MM.1S (cell line): ENCODE results near the gene HOMER2.

Experiments
- EZH2 ChIP-seq: fragments of 300-600 bp; sonication (generic); optimal IDR thresholded peaks from 2 replicates; pipeline ENCODE3; 2017; ENCODE audit warnings: low read depth, mild to moderate bottlenecking, antibody characterized with exemption, low read length, mixed read lengths
- EZH2phosphoT487 ChIP-seq: fragments of 300-600 bp; sonication (generic); IDR thresholded peaks from 2 replicates; pipeline ENCODE4 v1.6.1; 2018; ENCODE audit warnings: antibody characterized with exemption, low read length
- TF ChIP-seq, protein P1 (sequence below): fragments of 300-600 bp; sonication (generic); IDR thresholded peaks from 2 replicates; pipeline ENCODE4 v1.5.1; 2016; ENCODE audit warnings: antibody characterized with exemption, low read length, mixed read lengths

DNA sequence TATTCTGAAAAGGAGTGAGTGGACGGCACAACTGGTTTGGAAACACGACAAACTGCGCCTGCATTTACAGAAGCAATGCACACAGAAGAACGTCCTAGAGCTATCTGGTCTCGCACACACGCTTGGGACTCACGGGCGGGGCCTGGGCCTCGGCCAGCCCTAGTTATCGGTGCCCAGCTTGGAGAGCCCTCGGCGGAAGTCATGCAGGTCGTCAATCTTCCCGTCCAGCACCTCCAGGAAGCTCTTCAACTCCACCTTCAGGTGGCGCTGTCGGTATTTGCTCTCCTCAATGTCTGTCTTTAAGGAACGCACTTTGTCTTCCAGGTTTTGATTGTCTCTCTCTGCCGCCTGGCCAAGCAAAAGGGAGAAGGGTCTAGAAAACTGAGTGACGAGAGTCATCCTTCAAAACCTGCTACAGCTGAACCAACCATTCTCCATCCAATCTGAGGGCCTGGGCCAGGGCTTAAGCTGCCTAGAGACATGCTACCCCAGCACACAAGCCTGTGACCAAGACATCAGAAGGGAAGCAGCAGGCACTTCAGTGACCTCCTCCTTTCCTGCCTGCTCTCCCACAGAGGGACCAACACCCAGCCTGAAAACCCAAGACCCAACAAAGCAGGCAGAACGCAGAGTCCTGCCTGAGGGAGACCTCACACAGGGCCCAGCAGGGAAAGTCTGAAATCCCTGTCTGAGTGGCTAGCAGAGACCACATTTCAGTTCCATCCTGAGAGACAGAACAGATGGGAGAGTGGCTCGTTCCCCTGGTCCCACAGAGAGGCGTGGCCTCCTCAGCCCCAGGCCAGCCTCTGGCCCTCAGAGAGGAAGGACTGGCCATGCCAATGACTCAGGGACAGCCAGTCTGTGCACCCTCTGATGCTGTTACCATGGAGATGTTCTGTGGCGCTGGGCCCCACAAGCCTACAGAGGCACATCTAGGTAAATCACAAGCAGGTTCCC, 102.7 kb downstream of the HOMER2 start:
- TF ChIP-seq, protein P1, sequence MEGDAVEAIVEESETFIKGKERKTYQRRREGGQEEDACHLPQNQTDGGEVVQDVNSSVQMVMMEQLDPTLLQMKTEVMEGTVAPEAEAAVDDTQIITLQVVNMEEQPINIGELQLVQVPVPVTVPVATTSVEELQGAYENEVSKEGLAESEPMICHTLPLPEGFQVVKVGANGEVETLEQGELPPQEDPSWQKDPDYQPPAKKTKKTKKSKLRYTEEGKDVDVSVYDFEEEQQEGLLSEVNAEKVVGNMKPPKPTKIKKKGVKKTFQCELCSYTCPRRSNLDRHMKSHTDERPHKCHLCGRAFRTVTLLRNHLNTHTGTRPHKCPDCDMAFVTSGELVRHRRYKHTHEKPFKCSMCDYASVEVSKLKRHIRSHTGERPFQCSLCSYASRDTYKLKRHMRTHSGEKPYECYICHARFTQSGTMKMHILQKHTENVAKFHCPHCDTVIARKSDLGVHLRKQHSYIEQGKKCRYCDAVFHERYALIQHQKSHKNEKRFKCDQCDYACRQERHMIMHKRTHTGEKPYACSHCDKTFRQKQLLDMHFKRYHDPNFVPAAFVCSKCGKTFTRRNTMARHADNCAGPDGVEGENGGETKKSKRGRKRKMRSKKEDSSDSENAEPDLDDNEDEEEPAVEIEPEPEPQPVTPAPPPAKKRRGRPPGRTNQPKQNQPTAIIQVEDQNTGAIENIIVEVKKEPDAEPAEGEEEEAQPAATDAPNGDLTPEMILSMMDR: peak; percentile 70
- TF ChIP-seq EZH2 (no peak), EZH2phosphoT487 (no peak)
